NCI-H1436 treated with DMSO at 0.1 percent for 48 hours (cell line): ENCODE results near the gene THSD7A.

Experiments used
- DNase-seq: peaks from one replicate; lab custom pipeline; 2025; lab: John Stamatoyannopoulos, UW

THSD7A gene

GRCh38 chr7:11749629-11750028 is 82.4 kb downstream of the THSD7A start:
- no peak for DNase-seq

GRCh38 chr7:11748884-11749283 is 83.1 kb downstream of the THSD7A start:
- no peak for DNase-seq

DNA sequence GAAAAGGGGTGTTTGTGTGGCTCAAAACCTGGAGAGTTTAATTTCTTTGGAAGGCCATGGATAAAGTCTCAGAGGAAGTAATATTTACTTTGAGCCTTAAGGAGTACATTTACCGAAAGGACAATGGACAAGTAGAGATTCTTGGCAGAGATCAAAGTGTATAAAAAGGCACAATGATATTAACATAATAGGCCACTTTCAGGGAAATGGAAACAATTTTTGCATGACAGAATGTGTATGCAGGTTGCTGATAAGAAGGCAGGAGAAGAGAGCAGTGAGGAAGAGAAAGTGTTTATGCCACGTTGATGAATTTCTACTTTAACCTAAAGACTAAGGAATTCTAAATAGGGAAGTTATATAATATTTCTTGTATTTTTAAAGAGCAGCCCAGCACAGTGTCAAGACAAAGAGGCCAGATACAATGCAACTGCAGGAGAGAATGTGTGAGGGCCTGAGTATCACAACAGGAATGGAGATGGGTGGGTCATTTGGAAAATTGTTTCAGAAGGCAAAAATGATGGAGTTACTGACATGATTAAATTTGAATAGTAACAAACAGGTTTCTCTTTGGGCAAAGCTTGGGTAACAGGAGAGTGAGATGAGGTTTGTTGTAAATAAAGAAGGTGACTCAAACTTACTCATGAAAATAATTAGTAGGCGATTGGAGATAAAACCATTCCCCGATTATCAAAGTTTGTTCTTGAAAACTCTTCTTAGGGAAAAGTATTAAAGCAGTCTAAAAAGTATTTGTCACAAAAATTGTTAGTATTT is 84.1 kb downstream of the THSD7A start:
- DNase-seq, result no peak

DNA sequence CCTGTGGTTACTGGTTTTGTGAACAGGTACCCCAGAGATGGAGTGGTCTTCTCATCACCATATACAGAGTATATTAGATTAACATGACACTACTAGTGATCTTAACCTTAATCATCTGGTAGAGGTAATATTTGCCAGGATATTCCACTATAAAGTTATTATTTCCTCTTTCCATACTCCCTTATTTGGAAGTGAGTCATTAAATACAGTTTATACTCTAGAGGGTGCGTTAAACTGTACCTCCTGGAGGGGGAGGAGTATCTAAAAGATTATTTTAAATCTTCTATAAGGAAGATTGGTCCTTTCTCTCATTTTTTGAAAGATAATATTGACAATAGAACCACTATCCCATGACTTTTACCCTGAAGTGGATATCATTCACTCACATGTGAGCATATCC is 85.4 kb downstream of the THSD7A start:
- no peak for DNase-seq

GRCh38 chr7:11743548-11743947 is 88.5 kb downstream of the THSD7A start:
- DNase-seq, result no peak

- DNase-seq, result no peak
Observed at GRCh38 chr7:11743016-11743415, 89.0 kb downstream of the THSD7A start.

DNA sequence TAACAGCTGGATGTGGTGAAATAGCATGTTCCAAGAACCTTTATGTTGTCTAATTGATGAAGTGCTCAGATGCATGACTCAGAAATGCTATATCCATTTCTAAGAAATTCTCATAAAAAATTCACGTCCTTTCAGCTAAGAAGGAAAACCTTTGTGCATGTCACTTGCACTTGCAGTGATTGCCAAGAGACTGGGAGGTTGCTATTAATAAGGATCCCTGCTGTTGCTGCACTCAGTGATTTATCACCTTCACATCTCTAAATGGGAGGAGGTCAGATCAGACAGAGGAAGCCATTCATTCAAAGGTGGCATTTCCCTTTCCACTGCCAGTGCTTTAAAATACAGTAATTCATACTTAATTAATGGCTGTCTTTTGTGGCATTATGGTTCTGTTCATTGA is 89.5 kb downstream of the THSD7A start:
- DNase-seq, result no peak

- DNase-seq, result no peak
Observed at GRCh38 chr7:11737723-11738122, 94.3 kb downstream of the THSD7A start.

DNA sequence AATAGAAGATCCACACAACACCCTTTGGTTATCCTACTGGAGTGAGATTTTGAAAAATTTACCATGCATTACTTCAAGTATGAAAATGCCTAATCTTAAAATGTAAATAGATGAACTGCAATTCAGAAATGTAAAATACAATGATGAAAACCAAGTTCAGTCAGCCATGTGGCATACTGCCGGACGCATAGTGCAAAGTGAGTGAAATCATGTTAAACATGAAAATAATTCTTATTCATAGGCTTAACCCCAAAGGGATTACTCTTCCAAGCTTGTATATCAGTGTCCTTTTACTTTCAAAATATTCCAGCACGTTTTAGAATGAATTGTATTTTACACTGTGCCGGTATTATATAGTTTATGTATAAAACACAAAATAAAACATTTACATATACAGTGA is 99.8 kb downstream of the THSD7A start:
- DNase-seq, result no peak

DNA sequence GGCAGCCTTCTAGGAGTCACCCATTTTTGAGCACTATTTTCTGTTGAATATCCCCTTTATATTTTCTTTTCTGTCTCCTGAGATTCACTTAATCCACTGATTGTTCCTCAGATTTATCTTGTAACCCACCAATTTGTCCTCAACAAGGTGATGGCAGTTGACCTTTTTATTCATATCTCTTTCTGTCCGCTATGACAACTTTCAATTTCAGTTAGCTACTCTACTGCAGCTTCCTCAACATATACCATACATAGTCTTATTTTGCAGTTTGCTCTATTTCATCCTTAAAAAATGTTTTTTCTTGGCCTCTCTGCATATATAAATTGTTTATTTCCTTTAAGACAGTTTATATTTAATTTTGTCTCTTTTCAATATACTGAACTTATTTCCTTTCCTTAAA is 101.3 kb downstream of the THSD7A start:
- no peak for DNase-seq

GRCh38 chr7:11727864-11728263 is 104.1 kb downstream of the THSD7A start:
- DNase-seq, result no peak

GRCh38 chr7:11726794-11727155 is 105.2 kb downstream of the THSD7A start:
- DNase-seq, result no peak

GRCh38 chr7:11726001-11726793 is 105.8 kb downstream of the THSD7A start:
- no peak for DNase-seq

DNA sequence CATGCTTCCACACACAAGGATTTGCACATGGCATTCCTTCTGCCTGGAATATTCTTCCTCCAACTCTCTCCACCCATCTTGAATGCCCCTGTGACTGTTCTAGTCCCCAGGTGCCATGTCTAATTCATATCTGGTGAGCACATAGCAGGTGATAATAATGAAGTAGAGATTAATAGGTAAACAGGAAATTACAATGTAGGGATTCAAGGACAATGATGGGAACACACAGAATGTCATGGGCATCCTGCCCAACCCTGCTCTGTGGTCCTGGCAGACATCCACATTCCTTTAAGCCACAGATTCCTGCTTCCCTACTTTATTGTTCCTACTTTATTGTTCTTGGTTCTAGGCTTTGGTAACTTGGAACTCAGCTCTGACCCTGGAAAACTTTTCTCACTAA is 115.8 kb downstream of the THSD7A start:
- DNase-seq, result no peak

- no peak for DNase-seq
Observed at GRCh38 chr7:11714676-11715075, 117.3 kb downstream of the THSD7A start.

GRCh38 chr7:11714205-11714604 is 117.8 kb downstream of the THSD7A start:
- no peak for DNase-seq

DNA sequence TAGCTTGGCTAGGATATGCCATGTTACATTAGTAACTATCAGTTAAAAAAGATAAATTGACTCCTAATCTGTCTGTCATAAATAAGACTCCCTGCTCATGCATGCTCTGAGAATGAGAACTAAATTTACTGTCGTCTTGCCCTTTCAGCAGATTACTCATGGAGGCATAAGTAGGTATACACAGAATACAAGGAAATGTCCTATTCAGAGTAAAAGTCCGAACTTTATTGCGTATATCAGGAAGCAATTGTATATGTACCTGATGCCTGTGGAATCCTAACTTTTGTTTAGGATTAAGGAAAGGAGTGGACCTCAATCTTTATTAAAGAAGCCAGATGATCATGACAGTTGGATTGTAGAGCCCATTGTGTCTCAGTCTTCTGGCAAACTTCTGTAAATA is 118.6 kb downstream of the THSD7A start:
- DNase-seq, result no peak

GRCh38 chr7:11710377-11710776 is 121.6 kb downstream of the THSD7A start:
- no peak for DNase-seq

DNA sequence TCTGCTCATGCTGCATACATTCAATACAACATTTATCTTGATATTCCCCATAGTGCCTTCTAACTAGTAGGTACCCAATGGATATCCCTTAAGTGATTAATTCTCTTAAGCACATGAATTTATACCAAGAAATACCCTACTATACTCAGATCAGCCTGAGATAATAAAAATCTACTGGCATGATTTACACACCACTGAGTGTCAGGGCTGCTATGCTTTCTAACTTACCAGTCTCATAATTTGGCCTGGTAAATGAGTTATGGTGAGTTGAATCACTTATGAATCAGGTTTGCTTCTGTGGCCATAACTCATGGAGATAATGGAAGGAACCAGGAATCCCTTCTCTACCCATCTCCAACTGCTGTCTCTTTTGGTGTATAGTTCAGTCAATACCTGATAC is 122.8 kb downstream of the THSD7A start:
- no peak for DNase-seq

- DNase-seq, result no peak
Observed at GRCh38 chr7:11707606-11708193, 124.3 kb downstream of the THSD7A start.

GRCh38 chr7:11706666-11707605 is 125.1 kb downstream of the THSD7A start:
- DNase-seq, result no peak

DNA sequence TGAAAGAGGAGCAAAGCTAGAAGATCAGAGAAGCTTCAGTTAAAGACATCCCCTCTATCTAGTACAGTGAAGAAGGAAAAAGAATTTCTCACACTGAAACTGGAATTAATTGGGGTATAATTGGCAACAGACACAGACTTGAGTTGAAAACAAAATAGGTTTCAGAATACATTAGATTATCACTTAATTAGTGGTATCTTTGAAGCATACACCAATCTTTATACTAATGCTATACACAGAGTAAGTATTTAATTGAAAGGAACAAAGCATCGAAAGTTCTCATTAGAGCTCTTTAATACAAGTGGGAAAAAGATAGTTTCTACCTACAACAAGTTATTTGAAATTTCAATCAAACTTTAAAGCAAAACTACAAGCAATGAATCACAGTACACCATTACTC is 128.2 kb downstream of the THSD7A start:
- DNase-seq, result no peak
